NB4 (cell line): ENCODE data around the gene NPIPA5.
"Not testable (repeated sequence)": the region's sequence is repeated elsewhere in the genome, so short reads cannot be mapped to it uniquely, and the experiment has no call there.

ENCODE experiments used
- DNase-seq: peaks from one replicate; pipeline ENCODE4 v3.0.0; 2010; ENCODE audit warnings: low read depth
- H3K4me3 ChIP-seq: one replicate; pipeline ENCODE4 v1.5.1; 2011; ENCODE audit warnings: mild to moderate bottlenecking, low read depth, low read length, moderate library complexity

Gene NPIPA5

GRCh38 chr16:15351251-15351650 is 26.8 kb downstream of the NPIPA5 start:
- not testable (repeated sequence) for DNase-seq, H3K4me3 ChIP-seq

DNA sequence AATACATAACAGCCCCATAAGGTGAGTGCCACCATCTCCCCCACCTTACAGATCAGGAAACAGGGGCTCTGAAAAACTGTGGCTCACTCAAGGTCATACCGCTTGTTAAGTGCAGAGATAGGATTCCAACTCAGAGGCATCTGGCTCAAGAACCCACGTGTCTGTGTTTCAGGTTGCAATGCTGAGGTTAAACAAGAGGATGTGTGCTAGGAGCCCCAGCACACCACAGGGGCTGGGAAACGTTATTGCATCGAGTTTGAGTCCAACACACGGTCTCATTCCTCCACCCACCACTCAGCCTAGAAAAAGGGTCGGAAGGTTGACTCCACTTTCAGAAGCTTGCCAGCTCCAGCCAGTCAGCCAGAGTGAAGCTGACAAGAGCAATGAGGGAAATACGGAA is 29.4 kb downstream of the NPIPA5 start:
- DNase-seq, H3K4me3 ChIP-seq: not testable (repeated sequence)

DNA sequence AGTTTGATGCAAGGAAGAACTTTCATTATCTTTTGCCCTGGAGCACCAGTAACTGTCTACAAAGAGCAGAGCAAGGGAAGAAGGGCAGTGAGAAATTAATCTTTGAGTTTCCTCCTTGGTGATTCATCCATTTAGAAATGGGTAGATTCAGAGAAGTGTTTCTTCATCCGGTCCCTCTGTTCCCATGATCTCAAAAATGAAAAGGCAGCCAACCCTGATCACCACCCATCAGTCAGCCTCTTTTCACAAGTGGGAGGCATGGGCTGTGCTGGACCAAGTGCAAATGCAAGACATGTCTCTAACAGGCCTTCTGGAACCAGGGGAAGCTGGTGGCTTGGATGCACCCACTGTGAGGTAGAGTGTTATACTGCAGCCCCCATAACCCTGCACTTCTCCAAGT is 35.8 kb downstream of the NPIPA5 start:
- not testable (repeated sequence) for H3K4me3 ChIP-seq, DNase-seq

DNA sequence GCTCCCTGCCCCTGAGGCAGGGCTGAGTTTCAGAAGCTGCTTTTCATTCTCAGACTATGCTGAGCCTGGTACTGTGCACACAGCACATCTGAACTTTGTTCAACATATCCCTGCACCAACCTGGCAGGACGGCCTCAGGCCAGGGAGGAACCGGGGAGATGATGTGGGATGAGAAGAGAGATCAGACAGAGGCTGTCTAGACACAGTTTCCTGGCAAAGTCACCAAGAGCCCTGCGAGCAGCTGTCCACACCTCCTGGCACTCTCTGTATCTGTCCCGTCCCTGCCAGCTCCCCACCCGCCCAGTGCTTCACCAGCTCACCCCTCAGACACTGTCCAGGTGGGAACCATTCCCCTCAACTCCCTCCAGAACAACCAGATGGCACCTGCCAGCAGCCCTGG is 39.1 kb downstream of the NPIPA5 start:
- H3K4me3 ChIP-seq, DNase-seq: not testable (repeated sequence)

DNA sequence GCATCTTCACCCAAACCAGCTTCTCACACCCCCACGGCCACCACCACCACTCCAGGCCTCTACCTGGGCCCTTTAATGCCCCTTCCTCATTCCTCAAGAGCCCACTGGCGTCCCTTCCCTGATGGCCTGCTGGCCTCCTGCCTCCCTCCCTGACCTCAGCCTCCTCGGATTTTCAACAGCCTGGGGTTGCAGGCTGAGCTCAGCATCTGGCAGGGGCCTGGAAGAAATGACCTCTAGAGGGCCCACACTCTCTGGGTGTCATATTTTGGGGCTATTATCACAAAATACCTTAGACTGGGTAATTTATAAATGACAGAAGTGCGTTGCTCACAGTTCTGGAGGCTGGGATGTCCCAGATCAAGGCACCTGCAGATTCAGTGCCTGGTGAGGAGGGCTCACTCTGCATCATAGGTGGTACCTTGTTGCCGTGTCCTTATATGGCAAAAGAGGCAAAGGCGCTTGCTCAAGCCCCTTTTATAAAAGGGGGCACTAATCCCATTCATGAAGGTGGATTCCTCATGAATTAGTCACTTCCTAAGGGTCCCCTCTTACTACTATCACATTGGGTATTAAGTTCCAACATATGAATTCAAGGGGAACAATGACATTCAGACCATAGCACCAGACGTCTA is 40.0 kb downstream of the NPIPA5 start:
- H3K4me3 ChIP-seq, DNase-seq: not testable (repeated sequence)

DNA sequence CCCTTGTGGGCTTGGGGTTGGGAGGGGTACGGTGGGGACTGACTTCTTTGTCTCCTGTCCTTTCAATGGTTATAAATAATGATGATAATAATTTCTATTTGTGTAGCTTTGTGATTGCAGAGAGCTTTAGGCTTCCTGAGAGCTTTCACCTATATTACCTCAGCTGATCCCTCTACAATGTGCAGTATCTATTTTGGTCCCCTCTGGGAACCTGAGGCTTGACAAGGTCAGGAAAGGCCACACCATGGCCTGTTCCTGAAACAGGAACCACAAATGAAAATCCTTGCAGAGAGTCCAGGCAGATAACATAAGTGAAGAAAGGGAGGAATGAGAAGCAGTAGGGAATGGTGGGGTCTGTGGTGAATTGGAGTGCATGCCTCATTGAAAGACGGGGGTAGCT is 42.5 kb downstream of the NPIPA5 start:
- DNase-seq, H3K4me3 ChIP-seq: not testable (repeated sequence)

GRCh38 chr16:15333969-15334368 is 44.1 kb downstream of the NPIPA5 start:
- not testable (repeated sequence) for DNase-seq, H3K4me3 ChIP-seq

GRCh38 chr16:15330978-15331377 is 47.1 kb downstream of the NPIPA5 start:
- not testable (repeated sequence) for H3K4me3 ChIP-seq, DNase-seq

GRCh38 chr16:15324954-15325353 is 53.1 kb downstream of the NPIPA5 start:
- DNase-seq, H3K4me3 ChIP-seq: not testable (repeated sequence)

DNA sequence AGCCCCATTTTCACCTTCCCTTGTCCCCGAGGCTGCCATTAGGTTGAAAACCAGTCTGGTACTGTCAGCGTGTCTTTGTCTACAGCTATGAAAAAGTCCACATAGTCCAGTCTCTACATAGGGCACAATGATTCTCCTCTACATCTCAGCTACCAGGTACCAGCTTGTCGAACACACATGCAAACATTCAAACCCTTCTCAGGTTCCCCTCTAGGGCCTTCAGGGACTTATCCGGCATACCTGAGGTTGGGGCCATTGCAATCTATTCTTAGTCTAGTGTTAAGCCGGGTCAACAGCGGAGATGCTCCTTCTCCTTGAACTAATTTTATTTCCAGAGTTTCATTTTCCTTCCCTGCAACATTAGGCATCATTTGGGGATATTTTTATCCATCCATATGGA is 54.7 kb downstream of the NPIPA5 start:
- H3K4me3 ChIP-seq = not testable (repeated sequence)

DNA sequence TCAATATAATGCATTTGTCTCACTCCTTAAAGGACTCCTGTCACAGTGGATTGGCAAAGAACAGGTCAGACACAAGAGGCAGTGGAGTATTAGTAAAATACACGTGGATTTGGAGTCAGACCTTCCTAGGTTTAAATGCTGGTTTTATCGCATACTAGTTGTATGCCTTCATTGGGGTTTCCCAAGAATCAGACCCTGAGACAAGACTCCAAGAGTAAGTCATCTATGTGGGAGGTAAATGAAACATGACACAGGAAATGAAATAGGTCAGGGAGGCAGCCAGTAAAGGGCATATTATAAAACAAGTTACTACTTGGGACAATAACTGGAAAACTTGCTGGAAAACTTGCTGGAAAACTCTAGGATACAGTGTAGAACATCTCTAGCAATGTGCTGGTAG is 56.9 kb downstream of the NPIPA5 start:
- DNase-seq, H3K4me3 ChIP-seq: not testable (repeated sequence)

More for the DNA sequence above, 54.7 kb downstream of the NPIPA5 start:
- DNase-seq = not testable (repeated sequence)

- not testable (repeated sequence) for DNase-seq, H3K4me3 ChIP-seq
Measured at GRCh38 chr16:15314562-15314961, 63.5 kb downstream of the NPIPA5 start.
